DMS 273 treated with DMSO at 0.1 percent for 48 hours (cell line): ENCODE data around the gene PPP6R1.

Experiments
- DNase-seq: peaks from one replicate; lab custom pipeline; 2025; lab: John Stamatoyannopoulos, UW

Gene PPP6R1

DNA sequence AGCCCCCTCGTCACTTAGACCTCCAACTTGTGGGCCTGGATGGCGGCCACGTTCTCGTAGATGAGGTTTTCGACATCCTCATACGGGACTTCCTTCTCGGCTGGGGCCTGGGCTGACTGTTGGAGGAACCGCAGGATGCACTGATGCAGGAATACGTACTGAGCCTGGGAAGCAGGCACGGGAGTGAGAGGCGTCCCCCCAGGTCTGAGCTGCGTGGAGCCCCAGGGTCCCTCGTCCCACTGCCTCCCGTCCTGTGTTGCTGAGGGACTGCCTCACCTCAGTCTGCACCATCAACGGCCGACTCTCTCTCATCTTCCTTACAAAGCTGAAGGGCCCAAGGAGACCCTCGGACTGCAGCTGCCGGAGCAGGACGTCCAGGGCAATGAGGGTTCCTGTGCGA is 77.1 kb downstream of the PPP6R1 start:
- no peak for DNase-seq
